ENCODE data around the gene IFNA7. TPM values are rescaled to one million over a fixed set of nuclear protein-coding genes. Genes with fewer than 3 reads are reported as not detected.

IFNA7 gene
- total and polyA plus RNA-seq, 10 of the 15 experiments (the other 5 are each of a cell fraction or from before 2014, with no cell fraction given) = not detected

GRCh38 chr9:21234153-21234687 lies 32.2 kb upstream of the IFNA7 start:
- no peaks in the 10 kb centered on the region for H3K79me2 ChIP-seq (ENCODE audit: control insufficient read depth, insufficient read depth, low read length)
- ATAC-seq (no peak), FAIRE-seq (no peak), DNase-seq (ENCODE audit: low read depth, low spot score) (no peak)
- ChIA-PET SMC1A (ENCODE audit: uncharacterized antibody, unreplicated experiment) (interaction anchor here (2.2 kb wide), 1 partner anchor 16 kb away, joined by 5 read pairs; no protein-coding TSS in a partner anchor), RAD21 (ENCODE audit: unreplicated experiment) (interaction anchor here (2.3 kb wide), 1 partner anchor 85 kb away, joined by 6 read pairs; no protein-coding TSS in a partner anchor), POLR2A (no interaction called here), CTCF (interaction anchor here (1.1 to 4.4 kb wide), 7 partner anchors 16 to 232 kb away, joined by 3 to 18 read pairs (median 9); no protein-coding TSS in a partner anchor)
- H3K9me3 ChIP-seq (replicated peaks; ENCODE audit: control insufficient read depth, insufficient read depth, low read length) = no peaks in the 10 kb centered on the region
- no TSS peak for BruUV-seq (replicated peaks)
- TF ChIP-seq ELK1 (IDR thresholded peaks at IDR 0.05; ENCODE audit: low read depth, low read length) = no peak
- TF ChIP-seq HSF1 (IDR thresholded peaks at IDR 0.05; ENCODE audit: low read depth, low read length) = no peak
- no peak for TF ChIP-seq PAX5 (IDR thresholded peaks at IDR 0.05; ENCODE audit: borderline replicate concordance, low read depth, low read length)
- no peak for TF ChIP-seq HDGF (IDR thresholded peaks at IDR 0.05)
- TF ChIP-seq YBX1 (IDR thresholded peaks at IDR 0.05) = no peak
- TF ChIP-seq CHD1 (IDR thresholded peaks at IDR 0.05; ENCODE audit: low read depth, low read length) = no peak
- TF ChIP-seq USF2 (IDR thresholded peaks at IDR 0.05; ENCODE audit: borderline replicate concordance, low read depth, low read length) = no peak
- no peak for TF ChIP-seq PAX8 (IDR thresholded peaks at IDR 0.05)
- TF ChIP-seq BMI1 (IDR thresholded peaks at IDR 0.05; ENCODE audit: borderline replicate concordance) = no peak
- TF ChIP-seq RAD51 (IDR thresholded peaks at IDR 0.05) = no peak
- TF ChIP-seq HDAC2 (IDR thresholded peaks at IDR 0.05) = no peak
- TF ChIP-seq RELB (IDR thresholded peaks at IDR 0.05; ENCODE audit: low read depth) = no peak
- TF ChIP-seq MXI1 (IDR thresholded peaks at IDR 0.05; ENCODE audit: low read depth, low read length) = no peak
- in situ Hi-C loops (cut with MboI) = loop anchor here (10.0 kb wide), 1 partner anchor 561 kb away; no protein-coding TSS in a partner anchor
- 47% methylated on average over 4 of the region's 4 CpGs for WGBS (ENCODE audit: insufficient coverage, insufficient replicate concordance, low lambda C conversion rate, missing lambda C conversion rate)
- H3K9ac ChIP-seq (ENCODE audit: control insufficient read depth, insufficient read depth, low read length) = no peak overlapping the region
- no peak overlapping the region for H2AFZ ChIP-seq (ENCODE audit: control insufficient read depth, low read depth, low read length)
- no peak overlapping the region for H3K4me2 ChIP-seq (ENCODE audit: control insufficient read depth, insufficient read depth)
- H3K36me3 ChIP-seq (ENCODE audit: control insufficient read depth in 2 of 2, insufficient read depth in 2 of 2, low read length in 1 of 2) = no peaks in the 10 kb centered on the region
- intact Hi-C loops (cut with micrococcal nuclease; ENCODE audit: unreplicated experiment) = loop anchor here (10.0 kb wide), 1 partner anchor 471 kb away; no protein-coding TSS in a partner anchor
- H4K20me1 ChIP-seq (ENCODE audit: control insufficient read depth, insufficient read depth) = no peaks in the 10 kb centered on the region
- H3K4me3 ChIP-seq = no peak overlapping the region
- H3K4me1 ChIP-seq (ENCODE audit: control insufficient read depth, insufficient read depth, low read length) = no peaks in the 10 kb centered on the region
- H3K27ac ChIP-seq (ENCODE audit: control insufficient read depth, insufficient read depth) = no peak overlapping the region
- no peaks in the 10 kb centered on the region for H3K27me3 ChIP-seq (replicated peaks in 1 of 2; ENCODE audit: control insufficient read depth in 2 of 2, insufficient read depth in 2 of 2, low read length in 1 of 2)
